GM06990 (cell line): ENCODE measurements around the gene SERPINI2.

Source experiments
- DNase-seq: peaks from one replicate; pipeline ENCODE4 v3.0.0-alpha.2; 2011; ENCODE audit not compliant: insufficient read length; ENCODE audit errors: extremely low read depth
- H3K27me3 ChIP-seq: replicated peaks from 2 replicates; pipeline ENCODE4 v1.6.0; 2011; ENCODE audit warnings: low read length; ENCODE audit not compliant: control insufficient read depth, insufficient read depth
- H3K36me3 ChIP-seq: 2 replicates; pipeline ENCODE4 v1.5.1; 2011; ENCODE audit warnings: low read length; ENCODE audit not compliant: control insufficient read depth, insufficient read depth
- H3K4me3 ChIP-seq: replicated peaks from 2 replicates; pipeline ENCODE4 v1.5.1; 2011; ENCODE audit warnings: low read depth, mild to moderate bottlenecking, control low read depth, low read length
- TF ChIP-seq, protein P1 (sequence below): IDR thresholded peaks from 2 replicates; pipeline ENCODE4 v1.5.1; 2011; ENCODE audit warnings: low read length, control low read depth, mild to moderate bottlenecking, inconsistent platforms; ENCODE audit not compliant: insufficient read depth, poor library complexity, severe bottlenecking

Gene SERPINI2

GRCh38 chr3:167497903-167498302, 24.1 kb upstream of the SERPINI2 start:
- DNase-seq, result no peak
- Histone ChIP-seq H3K27me3 (no peaks in the 10 kb centered on the region), H3K4me3 (no peak overlapping the region), H3K36me3 (no peaks in the 10 kb centered on the region)
- TF ChIP-seq, protein P1, sequence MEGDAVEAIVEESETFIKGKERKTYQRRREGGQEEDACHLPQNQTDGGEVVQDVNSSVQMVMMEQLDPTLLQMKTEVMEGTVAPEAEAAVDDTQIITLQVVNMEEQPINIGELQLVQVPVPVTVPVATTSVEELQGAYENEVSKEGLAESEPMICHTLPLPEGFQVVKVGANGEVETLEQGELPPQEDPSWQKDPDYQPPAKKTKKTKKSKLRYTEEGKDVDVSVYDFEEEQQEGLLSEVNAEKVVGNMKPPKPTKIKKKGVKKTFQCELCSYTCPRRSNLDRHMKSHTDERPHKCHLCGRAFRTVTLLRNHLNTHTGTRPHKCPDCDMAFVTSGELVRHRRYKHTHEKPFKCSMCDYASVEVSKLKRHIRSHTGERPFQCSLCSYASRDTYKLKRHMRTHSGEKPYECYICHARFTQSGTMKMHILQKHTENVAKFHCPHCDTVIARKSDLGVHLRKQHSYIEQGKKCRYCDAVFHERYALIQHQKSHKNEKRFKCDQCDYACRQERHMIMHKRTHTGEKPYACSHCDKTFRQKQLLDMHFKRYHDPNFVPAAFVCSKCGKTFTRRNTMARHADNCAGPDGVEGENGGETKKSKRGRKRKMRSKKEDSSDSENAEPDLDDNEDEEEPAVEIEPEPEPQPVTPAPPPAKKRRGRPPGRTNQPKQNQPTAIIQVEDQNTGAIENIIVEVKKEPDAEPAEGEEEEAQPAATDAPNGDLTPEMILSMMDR, result no peak

- Histone ChIP-seq H3K27me3 (no peaks in the 10 kb centered on the region), H3K4me3 (no peak overlapping the region), H3K36me3 (no peaks in the 10 kb centered on the region)
- DNase-seq, result no peak
- TF ChIP-seq, protein P1, result peak; percentile 46
These were observed 19.4 kb upstream of the SERPINI2 start for GRCh38 chr3:167493244-167493643.

GRCh38 chr3:167491621-167492020, 17.8 kb upstream of the SERPINI2 start:
- Histone ChIP-seq H3K27me3 (no peaks in the 10 kb centered on the region), H3K4me3 (no peak overlapping the region), H3K36me3 (no peaks in the 10 kb centered on the region)
- DNase-seq, result no peak
- TF ChIP-seq, protein P1, result no peak

DNA sequence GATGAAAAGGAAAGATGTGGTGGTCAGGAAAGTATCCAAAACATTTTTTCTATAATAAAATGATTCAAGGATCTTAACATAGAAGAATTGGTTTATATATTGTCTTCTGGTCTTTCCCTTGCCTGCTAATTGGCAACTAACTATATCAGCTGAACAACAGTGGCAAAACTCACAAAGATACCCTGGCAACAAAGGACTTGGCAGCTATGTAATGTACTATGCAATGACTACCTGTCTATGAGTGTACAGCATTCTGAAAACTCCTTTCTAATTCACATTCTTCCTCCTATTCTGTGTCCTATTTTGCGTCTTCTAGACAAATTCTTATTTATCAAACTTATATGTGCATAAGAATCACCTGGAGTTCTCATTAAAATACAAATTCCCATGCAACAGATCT, 15.7 kb upstream of the SERPINI2 start:
- no peaks in the 10 kb centered on the region for H3K36me3 ChIP-seq
- TF ChIP-seq, protein P1, result no peak

DNA sequence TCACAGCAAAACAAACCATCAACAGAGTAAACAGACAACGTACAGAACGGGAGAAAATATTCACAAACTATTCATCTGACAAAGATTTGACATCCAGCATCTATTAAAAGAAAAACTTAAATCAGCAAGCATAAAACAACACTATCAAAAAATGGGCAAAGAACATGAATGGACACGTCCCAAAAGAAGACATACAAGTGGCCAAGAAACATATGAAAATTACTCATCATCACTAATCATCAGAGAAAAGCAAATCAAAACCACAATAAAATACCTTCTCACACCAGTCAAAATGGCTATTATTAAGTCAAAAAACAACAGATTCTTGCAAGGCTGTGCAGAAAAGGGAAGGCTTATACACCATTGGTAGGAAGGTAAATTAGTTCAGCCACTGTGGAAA, 13.7 kb upstream of the SERPINI2 start:
- DNase-seq, result no peak
- Histone ChIP-seq H3K27me3 (no peaks in the 10 kb centered on the region), H3K36me3 (no peaks in the 10 kb centered on the region), H3K4me3 (no peak overlapping the region)
- TF ChIP-seq, protein P1, result no peak

More for the DNA sequence above, 15.7 kb upstream of the SERPINI2 start:
- Histone ChIP-seq H3K27me3 (no peaks in the 10 kb centered on the region), H3K4me3 (no peak overlapping the region)
- DNase-seq, result no peak

DNA sequence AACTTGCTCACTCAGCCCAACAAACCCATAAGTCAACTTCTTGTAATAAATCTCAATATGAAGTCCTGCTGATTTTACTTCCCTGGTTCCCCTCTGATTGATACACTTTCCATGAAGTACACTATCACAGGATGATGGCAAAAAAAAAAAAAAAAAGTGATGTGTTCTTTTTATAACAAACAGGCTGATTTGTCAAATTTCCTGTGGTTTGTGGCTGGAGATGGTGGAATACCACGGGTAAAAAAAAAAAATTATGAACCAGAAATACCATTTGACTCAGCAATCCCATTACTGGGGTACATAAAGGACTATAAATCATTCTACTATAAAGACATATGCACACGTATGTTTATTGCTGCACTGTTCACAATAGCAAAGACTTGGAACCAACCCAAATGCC, 10.7 kb upstream of the SERPINI2 start:
- H3K4me3 ChIP-seq, result no peak overlapping the region
- no peak for DNase-seq
- H3K36me3 ChIP-seq, result no peaks in the 10 kb centered on the region
- TF ChIP-seq, protein P1, result no peak
- no peaks in the 10 kb centered on the region for H3K27me3 ChIP-seq
